Lower leg skin (tissue), 4 donors: ENCODE results near the gene ARGLU1. TPM values are rescaled to one million over a fixed set of nuclear protein-coding genes. Genes with fewer than 3 reads are reported as not detected.

Experiments used
- DNase-seq, 2 donors: peaks; one replicate each; pipeline ENCODE4 v3.0.0-alpha.2; 2019; ENCODE audit warnings: low spot score in 2 of 2
- H3K4me3 ChIP-seq: fragments of 200-600 bp; sonication (generic); 2 replicates; pipeline ENCODE4 v1.5.1; 2017; ENCODE audit warnings: mild to moderate bottlenecking, low read depth; ENCODE audit not compliant: poor library complexity, severe bottlenecking
- POLR2A ChIP-seq, 2 donors: fragments of 450-650 bp; IDR thresholded peaks; one replicate each; pipeline ENCODE4 v1.6.1; 2016 to 2017; ENCODE audit warnings: antibody characterized with exemption in 2 of 2, mild to moderate bottlenecking in 1 of 2, moderate library complexity in 1 of 2
- WGBS, 2 donors: methylation state at CpG; one replicate each; pipeline ENCODE4 v1.1.5; 2018; 5-methylcytosine and 5-hydroxymethylcytosine counted together
- intact Hi-C: fragments of 100-400 bp; cut with DNase I; formaldehyde crosslinking; loops from one replicate; pipeline ENCODE4 v1.15.0; 2023; ENCODE audit warnings: low total_unique reads
- total RNA-seq, 4 donors: library from RNA; depleted of rRNA; stranded (reverse); fragments of >200 nt; gene quantifications; one replicate each; pipeline ENCODE4 v1.1.0, GENCODE V29; 2016
- TF ChIP-seq, protein P1 (sequence below), 3 donors: fragments of 450-650 bp; IDR thresholded peaks; one replicate each; pipeline ENCODE4 v1.5.1; 2016; ENCODE audit warnings: antibody characterized with exemption in 3 of 3, mild to moderate bottlenecking in 3 of 3, moderate library complexity in 2 of 3

ARGLU1 gene
- total RNA-seq, 4 donors from 2014 or later: 44.7 to 73.0 (median 48.4) TPM

DNA sequence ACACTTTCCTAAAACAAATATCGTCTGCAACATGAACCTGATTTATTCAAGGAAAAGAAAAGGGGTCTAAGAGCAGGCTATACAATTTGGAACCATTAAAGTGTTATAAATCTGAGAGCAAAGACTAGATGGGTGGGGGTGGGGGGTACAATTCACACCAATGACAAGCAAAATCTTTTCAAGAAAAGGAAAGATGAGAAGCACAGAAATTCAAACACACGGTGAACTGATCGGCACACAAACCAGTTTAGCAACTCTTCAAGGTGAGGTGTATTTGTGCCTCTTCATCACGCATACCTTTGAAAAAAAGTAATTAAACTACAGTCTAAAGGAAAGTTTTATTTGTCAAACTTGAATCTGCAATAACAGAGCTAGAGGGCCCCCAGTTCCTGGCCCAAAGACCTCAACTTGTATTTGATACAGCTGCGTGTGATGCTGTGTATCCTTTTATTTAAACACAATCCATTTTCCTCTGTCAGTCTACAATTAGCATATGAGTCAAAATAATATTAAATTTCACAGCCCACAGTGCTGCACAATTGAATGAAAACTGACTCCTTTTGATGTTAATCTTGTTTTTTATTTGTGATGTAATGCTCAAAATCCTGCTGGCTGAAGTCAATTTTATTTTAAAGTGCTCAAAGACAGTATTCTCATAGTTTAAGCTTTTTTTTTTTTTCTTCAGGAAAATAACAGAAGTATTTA lies 46.7 kb downstream of the ARGLU1 start:
- DNase-seq: no peak
- no peak overlapping the region for H3K4me3 ChIP-seq
- TF ChIP-seq, protein P1, sequence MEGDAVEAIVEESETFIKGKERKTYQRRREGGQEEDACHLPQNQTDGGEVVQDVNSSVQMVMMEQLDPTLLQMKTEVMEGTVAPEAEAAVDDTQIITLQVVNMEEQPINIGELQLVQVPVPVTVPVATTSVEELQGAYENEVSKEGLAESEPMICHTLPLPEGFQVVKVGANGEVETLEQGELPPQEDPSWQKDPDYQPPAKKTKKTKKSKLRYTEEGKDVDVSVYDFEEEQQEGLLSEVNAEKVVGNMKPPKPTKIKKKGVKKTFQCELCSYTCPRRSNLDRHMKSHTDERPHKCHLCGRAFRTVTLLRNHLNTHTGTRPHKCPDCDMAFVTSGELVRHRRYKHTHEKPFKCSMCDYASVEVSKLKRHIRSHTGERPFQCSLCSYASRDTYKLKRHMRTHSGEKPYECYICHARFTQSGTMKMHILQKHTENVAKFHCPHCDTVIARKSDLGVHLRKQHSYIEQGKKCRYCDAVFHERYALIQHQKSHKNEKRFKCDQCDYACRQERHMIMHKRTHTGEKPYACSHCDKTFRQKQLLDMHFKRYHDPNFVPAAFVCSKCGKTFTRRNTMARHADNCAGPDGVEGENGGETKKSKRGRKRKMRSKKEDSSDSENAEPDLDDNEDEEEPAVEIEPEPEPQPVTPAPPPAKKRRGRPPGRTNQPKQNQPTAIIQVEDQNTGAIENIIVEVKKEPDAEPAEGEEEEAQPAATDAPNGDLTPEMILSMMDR (IDR thresholded peaks at IDR 0.05): no peak
- TF ChIP-seq POLR2A (IDR thresholded peaks at IDR 0.05): no peak
- 41 to 65% methylated on average over 5 of the region's 5 CpGs for WGBS, 2 donors
- intact Hi-C loops: no loop called here

DNA sequence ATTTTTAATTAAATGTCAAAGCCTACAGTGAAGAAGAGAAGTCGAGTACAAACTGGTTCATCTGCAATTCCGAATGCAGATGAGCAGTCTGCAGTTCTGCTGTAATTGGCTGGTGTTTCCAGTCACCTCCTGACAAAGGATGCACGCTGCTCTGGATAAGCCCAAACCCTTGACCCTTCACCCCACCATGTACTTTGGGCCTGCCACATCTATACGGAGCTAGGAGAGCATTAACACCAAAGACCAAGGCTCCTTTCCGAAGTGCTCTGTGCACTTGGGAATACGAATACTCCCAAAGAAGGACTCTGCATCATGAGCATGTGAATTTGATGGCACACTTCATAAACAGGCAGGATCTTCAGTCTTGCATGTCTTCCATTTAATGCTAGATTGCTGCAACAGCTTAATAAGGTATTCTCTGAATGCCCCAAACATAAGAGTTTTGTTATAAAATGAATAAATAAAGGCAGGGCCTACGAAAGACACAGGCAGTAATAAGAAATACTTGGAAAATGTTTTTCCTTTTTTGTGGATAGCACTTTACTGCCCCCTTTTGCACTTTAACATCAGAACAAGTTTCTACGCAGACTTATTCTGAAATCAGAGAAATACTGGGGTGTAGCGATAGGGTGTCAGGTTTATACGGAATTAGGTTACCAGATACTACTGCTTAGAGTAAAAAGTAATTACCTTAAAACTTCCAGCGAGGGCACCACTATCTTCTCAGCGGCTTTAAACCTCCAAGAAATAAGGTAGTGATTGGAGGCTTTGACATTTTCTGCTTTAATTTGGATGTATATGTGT lies 47.5 kb downstream of the ARGLU1 start:
- H3K4me3 ChIP-seq: no peak overlapping the region
- WGBS, 2 donors: 66 to 67% methylated on average over 12 of the region's 12 CpGs
- TF ChIP-seq POLR2A (IDR thresholded peaks at IDR 0.05): no peak
- TF ChIP-seq, protein P1 (IDR thresholded peaks at IDR 0.05): no peak
- intact Hi-C loops: no loop called here
- no peak for DNase-seq

DNA sequence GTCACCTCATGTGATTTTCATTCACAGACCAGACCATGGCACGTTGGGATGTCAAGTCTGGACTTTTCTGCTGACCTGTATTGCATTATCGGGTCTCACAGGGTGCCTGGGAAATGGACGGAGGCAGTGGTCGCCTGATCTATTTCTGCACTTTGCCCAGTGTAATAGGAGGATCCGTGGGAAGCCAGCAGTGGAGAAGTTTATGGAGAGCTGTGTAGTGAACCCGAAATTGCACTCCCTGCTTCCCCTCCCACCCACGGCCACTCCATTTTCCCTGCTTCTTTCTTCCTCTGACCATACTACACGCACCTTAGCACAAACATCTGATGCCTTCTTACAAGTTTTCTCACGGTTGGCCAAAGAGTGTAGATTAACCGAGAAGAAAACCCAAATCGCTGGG lies 49.4 kb downstream of the ARGLU1 start:
- intact Hi-C loops: no loop called here
- no peak for DNase-seq
- H3K4me3 ChIP-seq: no peak overlapping the region
- TF ChIP-seq POLR2A (IDR thresholded peaks at IDR 0.05): no peak
- TF ChIP-seq, protein P1 (IDR thresholded peaks at IDR 0.05): no peak
- 89 to 91% methylated on average over 11 of the region's 11 CpGs for WGBS, 2 donors

DNA sequence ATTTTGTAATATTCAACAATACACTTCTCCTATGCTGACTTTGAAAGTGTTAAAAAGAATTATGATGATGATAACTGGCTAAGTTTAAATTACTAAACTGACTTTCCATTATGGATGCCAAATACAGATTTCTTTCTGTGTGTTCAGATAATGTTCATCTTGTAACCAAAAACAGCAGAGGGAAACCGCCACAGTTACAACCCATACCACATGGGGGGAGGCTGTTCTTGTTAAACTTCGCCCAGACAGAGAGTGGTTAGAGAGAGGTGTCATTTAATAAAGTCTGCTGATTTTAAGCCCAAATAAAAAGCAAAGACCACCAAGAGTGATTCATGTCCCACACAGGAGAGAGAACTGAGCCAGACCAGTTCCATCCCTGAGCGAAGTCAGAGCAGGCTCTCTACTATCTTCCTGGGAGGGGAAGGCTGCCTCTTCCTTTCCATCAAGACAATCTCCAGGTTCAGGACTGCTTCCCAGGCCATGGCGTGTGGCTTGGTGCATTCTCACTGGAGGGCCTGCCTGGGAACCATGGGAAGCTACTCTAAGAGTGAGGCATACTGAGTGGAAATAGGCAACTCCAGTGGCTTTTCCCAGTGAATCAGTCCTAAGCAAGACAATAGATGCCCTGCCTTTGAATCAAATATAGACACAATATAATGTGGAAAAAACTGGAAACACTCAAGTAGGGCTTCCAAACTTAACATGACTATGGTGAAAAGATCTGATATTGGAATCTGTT lies 50.7 kb downstream of the ARGLU1 start:
- H3K4me3 ChIP-seq: no peak overlapping the region
- WGBS, 2 donors: 84 to 91% methylated on average over 4 of the region's 4 CpGs
- TF ChIP-seq POLR2A (IDR thresholded peaks at IDR 0.05): no peak
- TF ChIP-seq, protein P1 (IDR thresholded peaks at IDR 0.05): no peak
- no peak for DNase-seq
- intact Hi-C loops: no loop called here

DNA sequence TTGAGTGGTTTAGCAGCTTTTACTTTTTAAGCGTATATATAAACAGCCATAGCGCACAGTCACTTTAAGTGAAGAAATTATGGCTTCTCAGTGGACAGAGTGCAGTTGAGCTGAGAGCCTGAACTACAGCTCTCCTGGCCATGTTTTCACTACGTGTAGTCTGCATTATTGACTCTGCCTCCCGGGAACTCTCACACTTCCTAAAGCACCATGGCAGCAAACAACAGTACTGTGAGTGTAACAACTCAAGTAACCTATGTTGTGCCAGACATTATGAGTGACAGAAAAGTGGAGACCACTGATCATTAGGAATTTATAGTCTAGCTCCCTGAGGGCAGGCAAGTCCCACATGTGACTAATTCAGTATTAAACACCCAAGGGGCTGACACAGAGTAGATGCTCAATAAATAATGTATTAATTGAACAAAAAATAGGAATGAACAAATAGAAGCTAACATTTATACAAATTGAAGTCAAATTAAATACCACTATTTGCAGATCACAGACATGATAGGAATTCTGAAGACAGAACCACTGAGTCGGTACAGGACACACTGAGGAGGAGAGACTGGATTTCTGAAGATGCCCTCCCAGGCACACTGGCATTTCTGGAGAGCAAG lies 52.2 kb downstream of the ARGLU1 start:
- intact Hi-C loops: no loop called here
- WGBS, 2 donors: 93% methylated on average over 5 of the region's 5 CpGs
- TF ChIP-seq, protein P1 (IDR thresholded peaks at IDR 0.05): no peak
- TF ChIP-seq POLR2A (IDR thresholded peaks at IDR 0.05): no peak
- no peak overlapping the region for H3K4me3 ChIP-seq
- no peak for DNase-seq
